ENCODE results near the gene SMC1B. TPM values are rescaled to one million over a fixed set of nuclear protein-coding genes. Genes with fewer than 3 reads are reported as not detected.
"Not testable (repeated sequence)": the region's sequence is repeated elsewhere in the genome, so short reads cannot be mapped to it uniquely, and the experiment has no call there.

The SMC1B gene
- total RNA-seq, 1 experiment from 2014 or later: not detected

DNA sequence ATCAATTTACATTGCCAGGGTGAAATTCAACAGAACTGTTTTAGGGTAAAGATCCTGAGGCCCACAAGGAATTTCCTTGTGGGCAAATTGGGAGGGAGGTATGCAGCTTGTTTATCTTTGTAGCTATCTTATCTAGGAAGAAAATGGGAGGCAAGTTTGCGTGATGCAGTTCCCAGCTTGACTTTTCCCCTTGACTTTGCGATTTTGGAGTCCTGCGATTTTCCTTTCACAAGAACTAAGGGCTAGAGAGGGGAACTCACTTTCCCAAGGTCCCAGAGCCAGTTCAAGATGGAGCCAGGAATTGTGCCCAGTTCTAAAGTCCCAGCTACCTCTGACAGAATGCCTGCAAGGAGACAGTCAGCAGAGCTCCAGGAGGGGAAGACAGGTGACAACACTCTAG lies 30.8 kb upstream of the SMC1B start:
- H3K4me1 ChIP-seq (ENCODE audit: insufficient read depth, low read length, poor library complexity, severe bottlenecking): no peaks in the 10 kb centered on the region
- no TSS peak for BruUV-seq (replicated peaks)
- no peak overlapping the region for H3K27ac ChIP-seq (ENCODE audit: low read depth, low read length, poor library complexity, severe bottlenecking)
- TF ChIP-seq, protein P1, sequence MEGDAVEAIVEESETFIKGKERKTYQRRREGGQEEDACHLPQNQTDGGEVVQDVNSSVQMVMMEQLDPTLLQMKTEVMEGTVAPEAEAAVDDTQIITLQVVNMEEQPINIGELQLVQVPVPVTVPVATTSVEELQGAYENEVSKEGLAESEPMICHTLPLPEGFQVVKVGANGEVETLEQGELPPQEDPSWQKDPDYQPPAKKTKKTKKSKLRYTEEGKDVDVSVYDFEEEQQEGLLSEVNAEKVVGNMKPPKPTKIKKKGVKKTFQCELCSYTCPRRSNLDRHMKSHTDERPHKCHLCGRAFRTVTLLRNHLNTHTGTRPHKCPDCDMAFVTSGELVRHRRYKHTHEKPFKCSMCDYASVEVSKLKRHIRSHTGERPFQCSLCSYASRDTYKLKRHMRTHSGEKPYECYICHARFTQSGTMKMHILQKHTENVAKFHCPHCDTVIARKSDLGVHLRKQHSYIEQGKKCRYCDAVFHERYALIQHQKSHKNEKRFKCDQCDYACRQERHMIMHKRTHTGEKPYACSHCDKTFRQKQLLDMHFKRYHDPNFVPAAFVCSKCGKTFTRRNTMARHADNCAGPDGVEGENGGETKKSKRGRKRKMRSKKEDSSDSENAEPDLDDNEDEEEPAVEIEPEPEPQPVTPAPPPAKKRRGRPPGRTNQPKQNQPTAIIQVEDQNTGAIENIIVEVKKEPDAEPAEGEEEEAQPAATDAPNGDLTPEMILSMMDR (conservative IDR thresholded peaks at IDR 0.05; ENCODE audit: low read depth, low read length): no peak
- TF ChIP-seq EZH2 (IDR thresholded peaks at IDR 0.05; ENCODE audit: borderline replicate concordance, low read depth, low read length, poor library complexity, severe bottlenecking): no peak
- H3K4me3 ChIP-seq (ENCODE audit: low read depth, low read length, poor library complexity, severe bottlenecking): no peak overlapping the region
- no peaks in the 10 kb centered on the region for H3K36me3 ChIP-seq (ENCODE audit: insufficient read depth, low read length, poor library complexity, severe bottlenecking)
- intact Hi-C loops (cut with micrococcal nuclease; ENCODE audit: unreplicated experiment): no loop called here
- H3K27me3 ChIP-seq (replicated peaks; ENCODE audit: insufficient read depth, low read depth, low read length, poor library complexity): no peaks in the 10 kb centered on the region
- ChIA-PET POLR2A (ENCODE audit: low non-redundant PET) (no interaction called here), CTCF (no interaction called here)
- no peak for DNase-seq (ENCODE audit: low spot score)
- H3K9me3 ChIP-seq (ENCODE audit: low read depth, low read length, poor library complexity, severe bottlenecking): no peaks in the 10 kb centered on the region

DNA sequence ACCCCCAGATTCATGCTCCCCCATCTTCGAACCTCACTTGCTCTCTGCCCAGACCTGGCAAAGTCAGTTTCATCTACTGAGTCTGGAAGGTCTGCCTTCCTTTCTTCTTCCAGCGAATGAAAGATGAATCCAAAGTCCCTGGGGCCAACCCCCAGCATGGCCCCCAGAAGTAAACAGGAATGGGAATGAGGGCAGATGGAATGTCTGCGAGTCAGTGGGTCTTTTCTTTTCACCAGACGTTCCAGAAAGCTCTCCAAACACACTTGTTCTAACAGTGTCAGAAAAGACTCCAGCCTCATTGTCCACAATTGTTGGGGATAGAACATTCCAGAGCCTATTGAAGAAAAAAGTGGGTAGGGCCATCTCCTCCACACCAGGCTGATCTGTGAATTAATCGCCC lies 28.7 kb upstream of the SMC1B start:
- ChIA-PET POLR2A (ENCODE audit: low non-redundant PET) (no interaction called here), CTCF (interaction anchor here (2.4 kb wide), 1 partner anchor 111 kb away, joined by 20 read pairs; no protein-coding TSS in a partner anchor)
- Histone ChIP-seq H3K9me3 (ENCODE audit: low read depth, low read length, poor library complexity, severe bottlenecking) (no peaks in the 10 kb centered on the region), H3K36me3 (ENCODE audit: insufficient read depth, low read length, poor library complexity, severe bottlenecking) (no peaks in the 10 kb centered on the region), H3K4me3 (ENCODE audit: low read depth, low read length, poor library complexity, severe bottlenecking) (no peak overlapping the region), H3K27ac (ENCODE audit: low read depth, low read length, poor library complexity, severe bottlenecking) (no peak overlapping the region), H3K4me1 (ENCODE audit: insufficient read depth, low read length, poor library complexity, severe bottlenecking) (no peaks in the 10 kb centered on the region), H3K27me3 (replicated peaks; ENCODE audit: insufficient read depth, low read depth, low read length, poor library complexity) (no peaks in the 10 kb centered on the region)
- BruUV-seq (replicated peaks): no TSS peak
- DNase-seq (ENCODE audit: low spot score): no peak
- intact Hi-C loops (cut with micrococcal nuclease; ENCODE audit: unreplicated experiment): no loop called here
- TF ChIP-seq, protein P1 (conservative IDR thresholded peaks at IDR 0.05; ENCODE audit: low read depth, low read length): no peak
- TF ChIP-seq EZH2 (IDR thresholded peaks at IDR 0.05; ENCODE audit: borderline replicate concordance, low read depth, low read length, poor library complexity, severe bottlenecking): no peak

DNA sequence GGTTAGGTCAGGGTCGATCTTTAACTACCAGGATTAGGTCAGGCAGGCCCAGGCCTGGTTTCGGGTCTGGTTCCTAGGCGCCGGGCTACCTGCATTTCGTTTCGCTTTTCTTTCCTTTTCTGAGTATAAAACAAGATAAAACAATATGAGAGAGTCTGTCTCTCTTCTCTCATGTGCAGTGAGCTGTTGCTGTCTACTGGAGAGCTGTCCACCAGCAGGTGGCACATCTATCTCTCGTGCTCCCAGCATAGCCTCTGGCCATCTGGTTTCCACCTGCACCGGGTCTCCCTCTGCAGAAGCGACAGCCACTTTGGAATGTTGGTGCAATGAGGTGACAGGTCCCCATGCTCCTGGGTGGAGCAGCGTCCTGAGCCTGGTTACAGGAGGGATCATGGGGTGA lies 27.7 kb upstream of the SMC1B start:
- no peak for TF ChIP-seq EZH2 (IDR thresholded peaks at IDR 0.05; ENCODE audit: borderline replicate concordance, low read depth, low read length, poor library complexity, severe bottlenecking)
- TF ChIP-seq, protein P1 (conservative IDR thresholded peaks at IDR 0.05; ENCODE audit: low read depth, low read length): peak; percentile 76
- Histone ChIP-seq H3K27ac (ENCODE audit: low read depth, low read length, poor library complexity, severe bottlenecking) (no peak overlapping the region), H3K9me3 (ENCODE audit: low read depth, low read length, poor library complexity, severe bottlenecking) (no peaks in the 10 kb centered on the region), H3K4me1 (ENCODE audit: insufficient read depth, low read length, poor library complexity, severe bottlenecking) (no peaks in the 10 kb centered on the region), H3K36me3 (ENCODE audit: insufficient read depth, low read length, poor library complexity, severe bottlenecking) (no peaks in the 10 kb centered on the region), H3K4me3 (ENCODE audit: low read depth, low read length, poor library complexity, severe bottlenecking) (no peak overlapping the region), H3K27me3 (replicated peaks; ENCODE audit: insufficient read depth, low read depth, low read length, poor library complexity) (no peaks in the 10 kb centered on the region)
- CTCF ChIA-PET: interaction anchor here (2.4 kb wide), 1 partner anchor 112 kb away, joined by 20 read pairs; no protein-coding TSS in a partner anchor
- POLR2A ChIA-PET (ENCODE audit: low non-redundant PET): no interaction called here
- BruUV-seq (replicated peaks): no TSS peak
- peak; percentile 64 for DNase-seq (ENCODE audit: low spot score)
- intact Hi-C loops (cut with micrococcal nuclease; ENCODE audit: unreplicated experiment): loop anchor here (1.0 kb wide), 1 partner anchor 112 kb away; no protein-coding TSS in a partner anchor

DNA sequence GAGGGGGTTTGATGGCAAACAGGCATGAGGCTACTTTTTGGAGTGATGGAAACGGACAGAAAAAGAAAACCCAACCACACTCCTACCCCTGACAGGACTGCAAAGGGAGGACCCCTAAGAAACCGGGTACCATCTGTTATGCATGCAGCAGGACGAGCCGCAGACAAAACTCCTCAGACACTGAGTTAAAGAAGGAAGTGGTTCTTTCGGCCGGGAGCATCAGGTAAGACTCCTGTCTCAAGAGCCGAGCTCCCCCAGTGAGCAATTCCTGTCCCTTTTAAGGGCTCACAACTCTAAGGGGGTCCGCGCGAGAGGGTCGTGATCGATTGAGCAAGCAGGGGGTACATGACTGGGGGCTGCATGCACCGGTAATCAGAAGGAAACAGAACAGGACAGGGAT lies 27.3 kb upstream of the SMC1B start:
- H3K9me3 ChIP-seq (ENCODE audit: low read depth, low read length, poor library complexity, severe bottlenecking); H3K4me1 ChIP-seq (ENCODE audit: insufficient read depth, low read length, poor library complexity, severe bottlenecking); H3K36me3 ChIP-seq (ENCODE audit: insufficient read depth, low read length, poor library complexity, severe bottlenecking); POLR2A ChIA-PET (ENCODE audit: low non-redundant PET); H3K4me3 ChIP-seq (ENCODE audit: low read depth, low read length, poor library complexity, severe bottlenecking); H3K27ac ChIP-seq (ENCODE audit: low read depth, low read length, poor library complexity, severe bottlenecking); H3K27me3 ChIP-seq (replicated peaks; ENCODE audit: insufficient read depth, low read depth, low read length, poor library complexity); DNase-seq (ENCODE audit: low spot score); BruUV-seq (replicated peaks): not testable (repeated sequence)
- CTCF ChIA-PET: interaction anchor here (2.4 kb wide), 1 partner anchor 112 kb away, joined by 20 read pairs; no protein-coding TSS in a partner anchor
- intact Hi-C loops (cut with micrococcal nuclease; ENCODE audit: unreplicated experiment): loop anchor here (1.0 kb wide), 1 partner anchor 113 kb away; no protein-coding TSS in a partner anchor
